Spleen (tissue), 11 donors: ENCODE data around the gene SLC39A13. TPM values are rescaled to one million over a fixed set of nuclear protein-coding genes. Genes with fewer than 3 reads are reported as not detected.

Source experiments
- DNase-seq: peaks from one replicate; pipeline ENCODE4 v3.0.0-alpha.2; 2020
- H3K27ac ChIP-seq, 8 donors: fragments of 200-600 bp; sonication (generic) in 7 of 8; 1 replicate in 4 of 8; 2 replicates in 4 of 8; pipeline versions ENCODE4 v1.5.0 to v1.8.0; 2016 to 2021; ENCODE audit warnings: inconsistent platforms in 4 of 8, mild to moderate bottlenecking in 4 of 8, moderate library complexity in 1 of 8
- H3K27me3 ChIP-seq, 7 donors: fragments of 200-600 bp; sonication (generic) in 6 of 7; replicated peaks in 1 of 7; 1 replicate in 4 of 7; 2 replicates in 3 of 7; pipeline versions ENCODE4 v1.5.0 to v1.8.0; 2016 to 2021; ENCODE audit warnings: inconsistent platforms in 3 of 7, mild to moderate bottlenecking in 1 of 7
- H3K36me3 ChIP-seq, 6 donors: fragments of 200-600 bp; sonication (generic) in 5 of 6; 1 replicate in 4 of 6; 2 replicates in 2 of 6; pipeline versions ENCODE4 v1.5.0 to v1.8.0; 2016 to 2021; ENCODE audit warnings: inconsistent platforms in 2 of 6
- H3K4me1 ChIP-seq, 6 donors: fragments of 200-600 bp; sonication (generic) in 5 of 6; 1 replicate in 3 of 6; 2 replicates in 3 of 6; pipeline versions ENCODE4 v1.5.0 to v1.8.0; 2016 to 2021; ENCODE audit warnings: inconsistent platforms in 3 of 6
- H3K4me3 ChIP-seq, 8 donors: fragments of 200-600 bp; sonication (generic) in 7 of 8; 1 replicate in 4 of 8; 2 replicates in 4 of 8; pipeline versions ENCODE4 v1.5.0 to v1.8.0; 2016 to 2021; ENCODE audit warnings: inconsistent platforms in 4 of 8, mild to moderate bottlenecking in 4 of 8, moderate library complexity in 2 of 8
- H3K9me3 ChIP-seq, 8 donors: fragments of 200-600 bp; sonication (generic) in 7 of 8; 1 replicate in 4 of 8; 2 replicates in 4 of 8; pipeline versions ENCODE4 v1.5.0 to v1.8.0; 2016 to 2021; ENCODE audit warnings: inconsistent platforms in 4 of 8
- POLR2A ChIP-seq, 3 donors: fragments of 450-650 bp; IDR thresholded peaks; one replicate each; pipeline ENCODE4 v1.5.1; 2017; ENCODE audit warnings: antibody characterized with exemption in 3 of 3, mild to moderate bottlenecking in 1 of 3
- POLR2AphosphoS5 ChIP-seq, 3 donors: sonication (generic); formaldehyde crosslinking; IDR thresholded peaks; one replicate each; pipeline ENCODE4 v1.5.1; 2017; ENCODE audit warnings: antibody characterized with exemption in 3 of 3
- WGBS, 5 donors: extraction: QIAGEN DNeasy Blood & Tissue Kit in 3 of 5; methylation state at CpG; one replicate each; pipeline versions ENCODE4 v1.1.5 to v1.1.7; 2013 to 2018; 5-methylcytosine and 5-hydroxymethylcytosine counted together
- intact Hi-C: fragments of 100-400 bp; cut with DNase I; formaldehyde crosslinking; loops from one replicate; pipeline ENCODE4 v1.15.0; 2023; ENCODE audit warnings: low total_unique reads
- polyA plus RNA-seq, 3 donors: library from polyadenylated mRNA; stranded (reverse); fragments of 200-250 nt; gene quantifications; one replicate each; pipeline ENCODE4 v1.2.1, GENCODE V29; 2013
- total RNA-seq, 7 donors: library from RNA; depleted of rRNA in 3 of 7; stranded (reverse); fragments of >200 nt in 3 of 7; fragmentation: NEBNext Ultra II Directional in 4 of 7; extraction: Animal tissue kit (Norgen Biotek cat#: 25700) in 4 of 7; gene quantifications; one replicate each; pipeline versions ENCODE4 v1.1.0 to v1.2.1, GENCODE V29; 2016 to 2021
- TF ChIP-seq, protein P1 (sequence below), 11 experiments: fragments of 200-600 bp in 7 of 11; fragments of 450-650 bp in 4 of 11; sonication (generic) in 4 of 11; IDR thresholded peaks in 8 of 11; conservative IDR thresholded peaks in 3 of 11; 1 replicate in 7 of 11; 2 replicates in 4 of 11; pipeline versions ENCODE4 v1.4.0 to v1.8.0; 2016 to 2021; ENCODE audit warnings: antibody characterized with exemption in 11 of 11, inconsistent platforms in 4 of 11, mild to moderate bottlenecking in 1 of 11
- donor health status: healthy with polysubstance abuse.
- donor health status: DM: no; HTN: no; CAD: no; lungs with moderate emphysema.
- donor health status: DM: no; HTN: no; CAD: no.
- donor health status: Bipolar disorder and iron deficiency.
- donor health status: healthy.
- donor health status: DM: no; HTN: no; CAD: no.
- donor health status: DM: yes; HTN: yes; CAD: no.

Gene SLC39A13
- total and polyA plus RNA-seq, 10 donors: 21.7 to 48.4 (median 40.4) TPM

DNA sequence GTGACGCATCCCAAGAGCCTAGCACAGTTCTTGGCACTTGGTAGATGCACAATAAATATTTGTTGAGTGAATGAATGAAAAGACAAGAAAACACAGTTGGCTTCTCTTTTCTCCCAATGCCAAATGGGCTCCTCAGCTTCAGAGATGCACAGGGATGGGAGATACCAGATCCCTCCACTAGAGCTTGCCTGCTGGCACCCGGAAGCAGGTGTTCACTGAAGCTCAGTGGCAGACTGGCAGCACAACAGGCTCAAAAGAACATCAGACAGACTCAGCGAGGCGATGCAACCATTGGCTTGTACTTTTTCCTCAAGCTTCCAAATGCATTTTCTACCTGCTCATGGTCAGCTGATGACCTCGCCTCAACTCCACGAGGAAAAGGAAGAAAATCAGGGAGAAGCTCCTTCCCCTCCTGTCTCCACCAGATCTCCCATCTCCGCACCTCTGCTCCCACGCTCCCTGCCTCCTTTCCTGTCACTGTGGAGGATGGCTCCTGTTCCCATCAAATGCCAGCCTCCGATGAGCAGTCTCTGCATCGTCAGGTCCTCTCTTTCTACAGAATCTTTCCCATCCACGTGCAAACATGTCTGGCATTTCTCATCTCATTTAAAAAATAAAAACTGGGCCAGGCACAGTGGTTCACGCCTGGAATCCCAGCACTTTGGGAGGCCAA is 34.8 kb downstream of the SLC39A13 start:
- TF ChIP-seq POLR2AphosphoS5 (IDR thresholded peaks at IDR 0.05): no peak
- Histone ChIP-seq H3K4me1 (peaks cover 0 to 9% (median 2%) of the 10 kb centered on the region in 6 donors), H3K27ac (no peak overlapping the region), H3K9me3 (no peaks in the 10 kb centered on the region), H3K4me3 (no peak overlapping the region), H3K36me3 (no peaks in the 10 kb centered on the region), H3K27me3 (no peaks in the 10 kb centered on the region)
- 86 to 89% (median 88%) methylated on average over 12 of the region's 12 CpGs for WGBS, 5 donors
- no peak for DNase-seq
- intact Hi-C loops: no loop called here

DNA sequence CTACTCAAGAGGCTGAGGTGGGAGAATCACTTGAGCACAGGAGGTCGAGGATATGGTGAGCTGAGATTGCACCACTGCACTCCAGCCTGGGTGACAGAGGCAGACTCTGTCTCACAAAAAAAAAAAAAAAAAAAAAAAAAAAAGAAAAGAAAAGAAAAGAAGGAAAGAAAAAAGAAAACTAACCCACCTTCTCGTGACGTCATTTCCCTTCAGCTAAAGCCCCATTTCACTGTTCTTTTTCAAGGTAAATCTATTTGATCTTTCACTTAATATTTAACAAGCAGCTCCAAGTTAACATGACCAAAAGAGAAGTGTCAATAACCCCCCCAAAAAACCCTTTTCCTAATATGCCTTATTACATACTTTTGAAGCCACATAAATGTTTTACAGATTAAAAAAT is 35.4 kb downstream of the SLC39A13 start:
- WGBS, 5 donors: 62 to 88% (median 82%) methylated on average over 3 of the region's 3 CpGs
- intact Hi-C loops: no loop called here

DNA sequence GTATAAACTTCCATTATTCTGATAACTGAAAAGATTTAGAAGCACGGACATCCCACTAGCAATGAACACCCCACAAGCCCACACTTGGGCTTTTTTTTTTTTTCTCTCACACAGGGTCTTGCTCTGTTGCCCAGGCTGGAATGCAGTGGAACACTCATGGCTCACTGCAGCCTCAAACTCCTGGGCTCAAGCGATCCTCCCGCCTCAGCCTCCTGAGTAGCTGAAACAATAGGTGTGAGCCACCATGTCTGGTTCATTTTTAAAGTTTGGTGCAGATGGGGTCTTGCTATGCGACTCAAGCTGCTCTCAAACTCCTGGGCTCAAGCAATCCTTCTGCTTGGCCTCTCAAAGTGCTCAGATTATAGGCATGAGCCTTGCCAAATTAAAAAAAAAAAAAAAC is 37.5 kb downstream of the SLC39A13 start:
- 93 to 99% (median 96%) methylated on average over 4 of the region's 4 CpGs for WGBS, 5 donors
- Histone ChIP-seq H3K4me1 (peaks cover 0 to 14% (median 6%) of the 10 kb centered on the region in 6 donors), H3K27me3 (no peaks in the 10 kb centered on the region), H3K36me3 (no peaks in the 10 kb centered on the region), H3K4me3 (no peak overlapping the region), H3K27ac (no peak overlapping the region), H3K9me3 (no peaks in the 10 kb centered on the region)
- intact Hi-C loops: no loop called here
- DNase-seq: no peak
- TF ChIP-seq POLR2A (IDR thresholded peaks at IDR 0.05): no peak

More for the DNA sequence above, 35.4 kb downstream of the SLC39A13 start:
- Histone ChIP-seq H3K9me3 (no peaks in the 10 kb centered on the region), H3K4me3 (no peak overlapping the region), H3K36me3 (no peaks in the 10 kb centered on the region), H3K27ac (no peak overlapping the region), H3K4me1 (peaks cover 0 to 9% (median 3%) of the 10 kb centered on the region in 6 donors), H3K27me3 (no peaks in the 10 kb centered on the region)
- no peak for TF ChIP-seq POLR2AphosphoS5 (IDR thresholded peaks at IDR 0.05)
- TF ChIP-seq POLR2A (IDR thresholded peaks at IDR 0.05): no peak
- TF ChIP-seq, protein P1, sequence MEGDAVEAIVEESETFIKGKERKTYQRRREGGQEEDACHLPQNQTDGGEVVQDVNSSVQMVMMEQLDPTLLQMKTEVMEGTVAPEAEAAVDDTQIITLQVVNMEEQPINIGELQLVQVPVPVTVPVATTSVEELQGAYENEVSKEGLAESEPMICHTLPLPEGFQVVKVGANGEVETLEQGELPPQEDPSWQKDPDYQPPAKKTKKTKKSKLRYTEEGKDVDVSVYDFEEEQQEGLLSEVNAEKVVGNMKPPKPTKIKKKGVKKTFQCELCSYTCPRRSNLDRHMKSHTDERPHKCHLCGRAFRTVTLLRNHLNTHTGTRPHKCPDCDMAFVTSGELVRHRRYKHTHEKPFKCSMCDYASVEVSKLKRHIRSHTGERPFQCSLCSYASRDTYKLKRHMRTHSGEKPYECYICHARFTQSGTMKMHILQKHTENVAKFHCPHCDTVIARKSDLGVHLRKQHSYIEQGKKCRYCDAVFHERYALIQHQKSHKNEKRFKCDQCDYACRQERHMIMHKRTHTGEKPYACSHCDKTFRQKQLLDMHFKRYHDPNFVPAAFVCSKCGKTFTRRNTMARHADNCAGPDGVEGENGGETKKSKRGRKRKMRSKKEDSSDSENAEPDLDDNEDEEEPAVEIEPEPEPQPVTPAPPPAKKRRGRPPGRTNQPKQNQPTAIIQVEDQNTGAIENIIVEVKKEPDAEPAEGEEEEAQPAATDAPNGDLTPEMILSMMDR (IDR thresholded peaks at IDR 0.05 in 8 of 11, conservative IDR thresholded peaks at IDR 0.05 in 3 of 11): no peak
- no peak for DNase-seq

DNA sequence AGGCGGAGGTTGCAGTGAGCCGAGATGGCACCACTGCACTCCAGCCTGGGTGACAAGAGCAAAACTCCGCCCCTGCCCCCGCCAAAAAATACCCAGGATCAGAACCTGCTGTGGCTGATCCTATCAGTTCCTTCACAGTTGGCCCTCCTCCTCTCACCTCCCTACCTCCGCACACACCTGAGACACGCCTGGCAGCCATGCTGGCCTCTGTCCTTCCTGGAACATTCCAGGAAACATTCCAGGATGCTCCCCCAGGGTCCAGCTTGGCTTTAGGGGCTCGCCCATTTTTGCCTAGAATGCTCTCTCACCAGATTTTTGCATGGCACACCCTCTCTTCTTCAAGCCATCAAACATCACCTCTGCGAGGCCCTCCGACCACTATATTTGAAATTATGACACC is 38.4 kb downstream of the SLC39A13 start:
- WGBS, 5 donors: 84 to 96% (median 93%) methylated on average over 9 of the region's 9 CpGs
- Histone ChIP-seq H3K27me3 (no peaks in the 10 kb centered on the region), H3K27ac (no peak overlapping the region), H3K4me3 (no peak overlapping the region), H3K4me1 (peaks cover 0 to 14% (median 6%) of the 10 kb centered on the region in 6 donors), H3K36me3 (no peaks in the 10 kb centered on the region), H3K9me3 (no peaks in the 10 kb centered on the region)
- TF ChIP-seq, protein P1 (IDR thresholded peaks at IDR 0.05 in 8 of 11, conservative IDR thresholded peaks at IDR 0.05 in 3 of 11): no peak
- TF ChIP-seq POLR2A (IDR thresholded peaks at IDR 0.05) (no peak), POLR2AphosphoS5 (IDR thresholded peaks at IDR 0.05) (no peak)
- intact Hi-C loops: no loop called here
- no peak for DNase-seq

DNA sequence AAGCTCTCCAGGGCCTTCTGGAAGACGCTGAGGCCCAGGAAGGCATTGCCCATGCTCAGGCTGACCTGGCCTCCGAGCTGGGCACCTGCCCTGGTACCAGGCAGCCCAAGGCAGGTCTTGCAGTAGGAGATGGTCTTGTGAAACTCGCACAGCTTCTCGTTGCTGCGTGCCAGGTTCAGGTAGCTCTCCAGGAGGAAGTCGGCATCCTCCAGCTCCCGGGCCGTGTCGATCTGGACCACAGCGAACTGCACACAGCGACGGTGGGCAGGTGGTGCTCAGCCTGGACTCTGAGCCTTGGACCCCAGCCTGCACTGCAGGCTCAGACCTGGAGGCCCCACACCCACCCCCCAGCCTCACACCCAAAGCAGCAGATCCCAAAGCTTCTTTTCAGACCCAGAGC is 39.5 kb downstream of the SLC39A13 start:
- DNase-seq: no peak
- Histone ChIP-seq H3K27ac (no peak overlapping the region), H3K4me3 (no peak overlapping the region), H3K9me3 (no peaks in the 10 kb centered on the region), H3K27me3 (no peaks in the 10 kb centered on the region), H3K4me1 (peaks cover 0 to 14% (median 6%) of the 10 kb centered on the region in 6 donors), H3K36me3 (no peaks in the 10 kb centered on the region)
- intact Hi-C loops: no loop called here
- TF ChIP-seq POLR2AphosphoS5 (IDR thresholded peaks at IDR 0.05): peak in 1 of 3 donors; percentile 25
- no peak for TF ChIP-seq POLR2A (IDR thresholded peaks at IDR 0.05)
- 83 to 92% (median 87%) methylated on average over 4 to 12 of the region's 12 CpGs for WGBS, 5 donors
